ENCODE measurements around the gene USP17L12.
"Not testable (repeated sequence)": the region's sequence is repeated elsewhere in the genome, so short reads cannot be mapped to it uniquely, and the experiment has no call there.

USP17L12 gene, protein sequence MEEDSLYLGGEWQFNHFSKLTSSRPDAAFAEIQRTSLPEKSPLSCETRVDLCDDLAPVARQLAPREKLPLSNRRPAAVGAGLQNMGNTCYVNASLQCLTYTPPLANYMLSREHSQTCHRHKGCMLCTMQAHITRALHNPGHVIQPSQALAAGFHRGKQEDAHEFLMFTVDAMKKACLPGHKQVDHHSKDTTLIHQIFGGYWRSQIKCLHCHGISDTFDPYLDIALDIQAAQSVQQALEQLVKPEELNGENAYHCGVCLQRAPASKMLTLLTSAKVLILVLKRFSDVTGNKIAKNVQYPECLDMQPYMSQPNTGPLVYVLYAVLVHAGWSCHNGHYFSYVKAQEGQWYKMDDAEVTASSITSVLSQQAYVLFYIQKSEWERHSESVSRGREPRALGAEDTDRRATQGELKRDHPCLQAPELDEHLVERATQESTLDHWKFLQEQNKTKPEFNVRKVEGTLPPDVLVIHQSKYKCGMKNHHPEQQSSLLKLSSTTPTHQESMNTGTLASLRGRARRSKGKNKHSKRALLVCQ

DNA sequence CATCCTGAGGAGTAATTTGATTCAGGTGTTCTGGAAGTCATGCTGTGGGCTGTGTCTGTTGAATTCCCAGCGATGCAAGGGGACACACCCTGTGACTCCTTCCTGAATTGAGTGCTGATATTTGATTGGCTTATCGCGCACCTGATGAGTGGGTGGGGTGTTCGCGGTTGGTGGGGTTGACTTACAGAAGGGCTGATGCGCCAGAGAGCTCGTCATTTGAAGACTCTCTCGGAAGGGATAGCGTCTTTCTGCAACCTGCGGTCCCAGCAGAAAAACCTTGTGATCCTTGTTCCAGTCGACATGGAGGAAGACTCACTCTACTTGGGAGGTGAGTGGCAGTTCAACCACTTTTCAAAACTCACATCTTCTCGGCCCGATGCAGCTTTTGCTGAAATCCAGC is at the start of gene USP17L12:
Gene USP17L12 (plus strand): TSS at position 301 of the 400 bp plus-strand sequence. CDS start 0 bp downstream, at position 301.
- not testable (repeated sequence) for DNase-seq

DNA sequence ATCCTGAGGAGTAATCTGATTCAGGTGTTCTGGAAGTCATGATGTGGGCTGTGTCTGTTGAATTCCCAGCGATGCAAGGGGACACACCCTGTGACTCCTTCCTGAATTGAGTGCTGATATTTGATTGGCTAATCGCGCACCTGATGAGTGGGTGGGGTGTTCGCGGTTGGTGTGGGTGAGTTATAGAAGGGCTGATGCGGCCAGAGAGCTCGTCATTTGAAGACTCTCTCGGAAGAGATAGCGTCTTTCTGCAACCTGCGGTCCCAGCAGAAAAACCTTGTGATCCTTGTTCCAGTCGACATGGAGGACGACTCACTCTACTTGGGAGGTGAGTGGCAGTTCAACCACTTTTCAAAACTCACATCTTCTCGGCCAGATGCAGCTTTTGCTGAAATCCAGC is 9.6 kb upstream of the USP17L12 start, which contains the start of gene USP17L10:
Gene USP17L10 (plus strand): TSS at position 301 of the 400 bp plus-strand sequence. CDS start 0 bp downstream, at position 301.
- DNase-seq: not testable (repeated sequence)

DNA sequence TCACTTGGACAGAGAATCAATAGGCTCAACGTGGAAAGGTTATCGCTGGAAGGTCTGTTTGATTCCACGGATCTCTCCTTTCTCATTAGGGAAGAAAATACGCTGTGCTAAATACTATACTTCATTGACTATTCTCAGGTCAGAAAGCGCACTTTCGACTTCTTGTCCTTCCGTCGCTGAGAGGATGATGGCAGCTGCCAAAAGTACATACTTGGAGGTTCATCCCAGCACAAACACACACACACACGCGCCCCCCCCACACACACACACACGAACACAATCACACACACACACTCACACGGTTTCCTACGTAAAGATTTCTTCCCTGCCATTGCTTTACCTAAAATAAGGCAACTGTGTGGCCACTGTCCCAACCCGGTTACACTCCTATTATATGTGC is 5.3 kb upstream of the USP17L12 start:
- DNase-seq: not testable (repeated sequence)

DNA sequence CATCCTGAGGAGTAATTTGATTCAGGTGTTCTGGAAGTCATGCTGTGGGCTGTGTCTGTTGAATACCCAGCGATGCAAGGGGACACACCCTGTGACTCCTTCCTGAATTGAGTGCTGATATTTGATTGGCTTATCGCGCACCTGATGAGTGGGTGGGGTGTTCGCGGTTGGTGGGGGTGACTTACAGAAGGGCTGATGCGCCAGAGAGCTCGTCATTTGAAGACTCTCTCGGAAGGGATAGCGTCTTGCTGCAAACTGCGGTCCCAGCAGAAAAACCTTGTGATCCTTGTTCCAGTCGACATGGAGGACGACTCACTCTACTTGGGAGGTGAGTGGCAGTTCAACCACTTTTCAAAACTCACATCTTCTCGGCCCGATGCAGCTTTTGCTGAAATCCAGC is 4.8 kb upstream of the USP17L12 start, which contains the start of gene USP17L11:
Gene USP17L11 (plus strand): TSS at position 301 of the 400 bp plus-strand sequence. CDS start 0 bp downstream, at position 301.
- DNase-seq: not testable (repeated sequence)

DNA sequence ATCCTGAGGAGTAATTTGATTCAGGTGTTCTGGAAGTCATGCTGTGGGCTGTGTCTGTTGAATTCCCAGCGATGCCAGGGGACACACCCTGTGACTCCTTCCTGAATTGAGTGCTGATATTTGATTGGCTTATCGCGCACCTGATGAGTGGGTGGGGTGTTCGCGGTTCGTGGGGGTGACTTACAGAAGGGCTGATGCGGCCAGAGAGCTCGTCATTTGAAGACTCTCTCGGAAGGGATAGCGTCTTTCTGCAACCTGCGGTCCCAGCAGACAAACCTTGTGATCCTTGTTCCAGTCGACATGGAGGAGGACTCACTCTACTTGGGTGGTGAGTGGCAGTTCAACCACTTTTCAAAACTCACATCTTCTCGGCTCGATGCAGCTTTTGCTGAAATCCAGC is 4.6 kb downstream of the USP17L12 start, which contains the start of gene USP17L13:
Gene USP17L13 (plus strand): TSS at position 301 of the 400 bp plus-strand sequence. CDS start 0 bp downstream, at position 301.
- DNase-seq: not testable (repeated sequence)

DNA sequence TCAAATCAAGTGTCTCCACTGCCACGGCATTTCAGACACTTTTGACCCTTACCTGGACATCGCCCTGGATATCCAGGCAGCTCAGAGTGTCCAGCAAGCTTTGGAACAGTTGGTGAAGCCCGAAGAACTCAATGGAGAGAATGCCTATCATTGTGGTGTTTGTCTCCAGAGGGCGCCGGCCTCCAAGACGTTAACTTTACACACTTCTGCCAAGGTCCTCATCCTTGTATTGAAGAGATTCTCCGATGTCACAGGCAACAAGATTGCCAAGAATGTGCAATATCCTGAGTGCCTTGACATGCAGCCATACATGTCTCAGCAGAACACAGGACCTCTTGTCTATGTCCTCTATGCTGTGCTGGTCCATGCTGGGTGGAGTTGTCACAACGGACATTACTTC is 10.3 kb downstream of the USP17L12 start:
- peak in 1 of 2 experiments; percentile 14 for DNase-seq

DNA sequence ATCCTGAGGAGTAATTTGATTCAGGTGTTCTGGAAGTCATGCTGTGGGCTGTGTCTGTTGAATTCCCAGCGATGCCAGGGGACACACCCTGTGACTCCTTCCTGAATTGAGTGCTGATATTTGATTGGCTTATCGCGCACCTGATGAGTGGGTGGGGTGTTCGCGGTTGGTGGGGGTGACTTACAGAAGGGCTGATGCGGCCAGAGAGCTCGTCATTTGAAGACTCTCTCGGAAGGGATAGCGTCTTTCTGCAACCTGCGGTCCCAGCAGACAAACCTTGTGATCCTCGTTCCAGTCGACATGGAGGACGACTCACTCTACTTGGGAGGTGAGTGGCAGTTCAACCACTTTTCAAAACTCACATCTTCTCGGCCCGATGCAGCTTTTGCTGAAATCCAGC is 14.1 kb downstream of the USP17L12 start, which contains the start of gene USP17L15:
Gene USP17L15 (plus strand): TSS at position 301 of the 400 bp plus-strand sequence. CDS start 0 bp downstream, at position 301.
- DNase-seq: not testable (repeated sequence)

DNA sequence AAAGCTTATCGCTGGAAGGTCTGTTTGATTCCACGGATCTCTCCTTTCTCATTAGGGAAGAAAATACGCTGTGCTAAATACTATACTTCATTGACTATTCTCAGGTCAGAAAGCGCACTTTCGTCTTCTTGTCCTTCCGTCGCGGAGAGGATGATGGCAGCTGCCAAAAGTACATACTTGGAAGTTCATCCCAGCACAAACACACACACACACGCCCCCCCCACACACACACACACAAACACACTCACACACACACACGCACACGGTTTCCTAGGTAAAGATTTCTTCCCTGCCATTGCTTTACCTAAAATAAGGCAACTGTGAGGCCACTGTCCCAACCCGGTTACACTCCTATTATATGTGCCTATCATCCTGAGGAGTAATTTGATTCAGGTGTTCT is 18.5 kb downstream of the USP17L12 start:
- not testable (repeated sequence) for DNase-seq

DNA sequence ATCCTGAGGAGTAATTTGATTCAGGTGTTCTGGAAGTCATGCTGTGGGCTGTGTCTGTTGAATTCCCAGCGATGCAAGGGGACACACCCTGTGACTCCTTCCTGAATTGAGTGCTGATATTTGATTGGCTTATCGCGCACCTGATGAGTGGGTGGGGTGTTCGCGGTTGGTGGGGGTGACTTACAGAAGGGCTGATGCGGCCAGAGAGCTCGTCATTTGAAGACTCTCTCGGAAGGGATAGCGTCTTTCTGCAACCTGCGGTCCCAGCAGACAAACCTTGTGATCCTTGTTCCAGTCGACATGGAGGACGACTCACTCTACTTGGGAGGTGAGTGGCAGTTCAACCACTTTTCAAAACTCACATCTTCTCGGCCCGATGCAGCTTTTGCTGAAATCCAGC is 23.6 kb downstream of the USP17L12 start, which contains the start of gene USP17L17:
Gene USP17L17 (plus strand): TSS at position 301 of the 400 bp plus-strand sequence. CDS start 0 bp downstream, at position 301.
- DNase-seq: not testable (repeated sequence)

DNA sequence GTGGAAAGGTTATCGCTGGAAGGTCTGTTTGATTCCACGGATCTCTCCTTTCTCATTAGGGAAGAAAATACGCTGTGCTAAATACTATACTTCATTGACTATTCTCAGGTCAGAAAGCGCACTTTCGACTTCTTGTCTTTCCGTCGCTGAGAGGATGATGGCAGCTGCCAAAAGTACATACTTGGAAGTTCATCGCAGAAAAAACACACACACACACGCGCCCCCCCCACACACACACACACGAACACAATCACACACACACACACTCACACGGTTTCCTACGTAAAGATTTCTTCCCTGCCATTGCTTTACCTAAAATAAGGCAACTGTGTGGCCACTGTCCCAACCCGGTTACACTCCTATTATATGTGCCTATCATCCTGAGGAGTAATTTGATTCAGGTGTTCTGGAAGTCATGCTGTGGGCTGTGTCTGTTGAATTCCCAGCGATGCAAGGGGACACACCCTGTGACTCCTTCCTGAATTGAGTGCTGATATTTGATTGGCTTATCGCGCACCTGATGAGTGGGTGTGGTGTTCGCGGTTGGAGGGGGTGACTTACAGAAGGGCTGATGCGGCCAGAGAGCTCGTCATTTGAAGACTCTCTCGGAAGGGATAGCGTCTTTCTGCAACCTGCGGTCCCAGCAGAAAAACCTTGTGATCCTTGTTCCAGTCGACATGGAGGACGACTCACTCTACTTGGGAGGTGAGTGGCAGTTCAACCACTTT is 28.2 kb downstream of the USP17L12 start, which contains the start of gene USP17L18:
Gene USP17L18 (plus strand): TSS at position 678 of the 728 bp plus-strand sequence. CDS start 0 bp downstream, at position 678.
- DNase-seq: peak in 1 of 2 experiments; percentile 13

DNA sequence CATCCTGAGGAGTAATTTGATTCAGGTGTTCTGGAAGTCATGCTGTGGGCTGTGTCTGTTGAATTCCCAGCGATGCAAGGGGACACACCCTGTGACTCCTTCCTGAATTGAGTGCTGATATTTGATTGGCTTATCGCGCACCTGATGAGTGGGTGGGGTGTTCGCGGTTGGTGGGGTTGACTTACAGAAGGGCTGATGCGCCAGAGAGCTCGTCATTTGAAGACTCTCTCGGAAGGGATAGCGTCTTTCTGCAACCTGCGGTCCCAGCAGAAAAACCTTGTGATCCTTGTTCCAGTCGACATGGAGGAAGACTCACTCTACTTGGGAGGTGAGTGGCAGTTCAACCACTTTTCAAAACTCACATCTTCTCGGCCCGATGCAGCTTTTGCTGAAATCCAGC is 33.1 kb downstream of the USP17L12 start, which contains the start of gene USP17L19:
Gene USP17L19 (plus strand): TSS at position 301 of the 400 bp plus-strand sequence. CDS start 0 bp downstream, at position 301.
- DNase-seq: not testable (repeated sequence)

DNA sequence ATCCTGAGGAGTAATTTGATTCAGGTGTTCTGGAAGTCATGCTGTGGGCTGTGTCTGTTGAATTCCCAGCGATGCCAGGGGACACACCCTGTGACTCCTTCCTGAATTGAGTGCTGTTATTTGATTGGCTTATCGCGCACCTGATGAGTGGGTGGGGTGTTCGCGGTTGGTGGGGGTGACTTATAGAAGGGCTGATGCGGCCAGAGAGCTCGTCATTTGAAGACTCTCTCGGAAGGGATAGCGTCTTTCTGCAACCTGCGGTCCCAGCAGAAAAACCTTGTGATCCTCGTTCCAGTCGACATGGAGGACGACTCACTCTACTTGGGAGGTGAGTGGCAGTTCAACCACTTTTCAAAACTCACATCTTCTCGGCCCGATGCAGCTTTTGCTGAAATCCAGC is 37.9 kb downstream of the USP17L12 start, which contains the start of gene USP17L20:
Gene USP17L20 (plus strand): TSS at position 301 of the 400 bp plus-strand sequence. CDS start 0 bp downstream, at position 301.
- not testable (repeated sequence) for DNase-seq

DNA sequence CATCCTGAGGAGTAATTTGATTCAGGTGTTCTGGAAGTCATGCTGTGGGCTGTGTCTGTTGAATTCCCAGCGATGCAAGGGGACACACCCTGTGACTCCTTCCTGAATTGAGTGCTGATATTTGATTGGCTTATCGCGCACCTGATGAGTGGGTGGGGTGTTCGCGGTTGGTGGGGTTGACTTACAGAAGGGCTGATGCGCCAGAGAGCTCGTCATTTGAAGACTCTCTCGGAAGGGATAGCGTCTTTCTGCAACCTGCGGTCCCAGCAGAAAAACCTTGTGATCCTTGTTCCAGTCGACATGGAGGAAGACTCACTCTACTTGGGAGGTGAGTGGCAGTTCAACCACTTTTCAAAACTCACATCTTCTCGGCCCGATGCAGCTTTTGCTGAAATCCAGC is 42.6 kb downstream of the USP17L12 start, which contains the start of gene USP17L21:
Gene USP17L21 (plus strand): TSS at position 301 of the 400 bp plus-strand sequence. CDS start 0 bp downstream, at position 301.
- not testable (repeated sequence) for DNase-seq

DNA sequence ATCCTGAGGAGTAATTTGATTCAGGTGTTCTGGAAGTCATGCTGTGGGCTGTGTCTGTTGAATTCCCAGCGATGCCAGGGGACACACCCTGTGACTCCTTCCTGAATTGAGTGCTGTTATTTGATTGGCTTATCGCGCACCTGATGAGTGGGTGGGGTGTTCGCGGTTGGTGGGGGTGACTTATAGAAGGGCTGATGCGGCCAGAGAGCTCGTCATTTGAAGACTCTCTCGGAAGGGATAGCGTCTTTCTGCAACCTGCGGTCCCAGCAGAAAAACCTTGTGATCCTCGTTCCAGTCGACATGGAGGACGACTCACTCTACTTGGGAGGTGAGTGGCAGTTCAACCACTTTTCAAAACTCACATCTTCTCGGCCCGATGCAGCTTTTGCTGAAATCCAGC is 47.4 kb downstream of the USP17L12 start, which contains the start of gene USP17L22:
Gene USP17L22 (plus strand): TSS at position 301 of the 400 bp plus-strand sequence. CDS start 0 bp downstream, at position 301.
- not testable (repeated sequence) for DNase-seq
